NCI-H748 (cell line): ENCODE data around the gene MFAP4.

Source experiments
- DNase-seq: peaks from one replicate; lab custom pipeline; 2025; ENCODE audit not compliant: unreplicated experiment; lab: John Stamatoyannopoulos, UW

The MFAP4 gene

DNA sequence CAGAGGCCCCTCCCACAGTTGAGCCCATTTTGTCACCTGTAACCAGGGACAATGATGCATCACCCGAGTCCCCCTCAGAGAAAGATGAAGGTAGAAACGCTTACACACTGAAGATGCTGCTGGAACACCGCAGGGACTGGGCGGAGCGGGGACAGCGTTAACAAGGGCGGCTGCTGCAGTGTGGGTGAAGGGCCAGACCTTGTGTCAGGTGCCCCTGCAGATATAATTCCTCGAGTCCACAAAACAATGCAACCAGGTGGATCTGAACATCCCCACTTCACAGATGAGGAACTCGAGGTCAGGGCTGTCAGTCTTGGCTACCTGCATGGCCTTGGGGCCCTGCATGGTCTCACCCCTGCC lies 15.0 kb downstream of the MFAP4 start:
- DNase-seq = no peak

DNA sequence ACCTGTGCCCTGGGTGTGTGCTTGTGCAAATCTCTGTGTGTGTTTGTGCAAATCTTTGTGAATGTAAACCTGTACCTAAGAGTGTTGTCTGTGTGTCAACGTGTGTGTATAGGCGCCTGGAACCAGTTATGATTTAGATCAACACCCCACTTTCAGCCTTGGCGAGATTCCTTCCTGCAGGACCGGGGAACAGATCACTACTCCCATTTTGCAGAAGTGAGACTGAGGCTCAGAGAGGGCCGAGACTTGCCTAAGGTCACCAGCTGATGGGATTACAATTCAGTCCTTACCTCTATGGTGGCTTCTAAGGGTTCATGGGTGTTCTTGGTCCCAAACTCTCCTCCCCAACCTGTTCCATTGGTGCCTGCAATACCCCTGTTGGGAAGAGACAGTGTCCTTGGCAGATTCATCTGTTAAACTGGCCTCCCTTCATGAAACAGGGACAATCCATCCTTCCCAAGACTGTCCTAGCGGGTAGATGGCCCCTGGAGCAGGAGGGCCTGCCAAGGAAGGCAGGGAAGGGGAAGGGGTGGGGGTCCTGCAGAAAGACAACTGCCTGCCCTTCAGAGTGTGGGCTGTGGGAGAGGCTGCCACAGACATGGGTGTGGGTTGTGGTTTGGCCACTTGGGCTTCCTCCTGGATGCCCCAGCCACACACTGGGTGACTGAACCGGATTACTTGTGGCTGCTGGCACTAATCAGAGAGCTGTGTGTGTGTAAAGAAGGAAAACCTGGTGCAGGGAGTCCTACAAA lies 15.6 kb downstream of the MFAP4 start:
- DNase-seq = no peak

DNA sequence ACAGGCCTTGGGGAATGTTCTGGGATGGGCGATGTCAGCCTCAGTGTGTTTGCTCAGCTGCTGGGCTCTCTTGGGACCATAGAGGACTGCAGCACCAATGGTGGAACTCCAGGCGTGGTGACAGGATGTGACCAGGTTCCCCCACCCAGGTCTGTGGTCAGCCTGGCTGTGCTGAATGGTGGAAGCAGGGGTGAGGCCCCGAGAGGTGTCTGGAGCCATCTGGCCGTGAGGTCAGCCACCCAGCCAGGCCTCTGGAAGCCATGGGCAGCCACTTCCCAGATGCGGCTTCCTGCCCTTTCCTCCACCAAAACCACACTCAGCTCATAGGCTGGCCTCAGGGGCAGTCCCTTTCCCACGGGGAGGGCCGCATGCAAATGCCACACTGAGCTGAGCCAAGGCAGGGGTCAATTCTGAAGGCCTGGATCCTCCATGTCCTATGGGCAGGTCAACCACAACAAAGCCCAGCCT lies 16.5 kb downstream of the MFAP4 start:
- DNase-seq = peak; percentile 29

DNA sequence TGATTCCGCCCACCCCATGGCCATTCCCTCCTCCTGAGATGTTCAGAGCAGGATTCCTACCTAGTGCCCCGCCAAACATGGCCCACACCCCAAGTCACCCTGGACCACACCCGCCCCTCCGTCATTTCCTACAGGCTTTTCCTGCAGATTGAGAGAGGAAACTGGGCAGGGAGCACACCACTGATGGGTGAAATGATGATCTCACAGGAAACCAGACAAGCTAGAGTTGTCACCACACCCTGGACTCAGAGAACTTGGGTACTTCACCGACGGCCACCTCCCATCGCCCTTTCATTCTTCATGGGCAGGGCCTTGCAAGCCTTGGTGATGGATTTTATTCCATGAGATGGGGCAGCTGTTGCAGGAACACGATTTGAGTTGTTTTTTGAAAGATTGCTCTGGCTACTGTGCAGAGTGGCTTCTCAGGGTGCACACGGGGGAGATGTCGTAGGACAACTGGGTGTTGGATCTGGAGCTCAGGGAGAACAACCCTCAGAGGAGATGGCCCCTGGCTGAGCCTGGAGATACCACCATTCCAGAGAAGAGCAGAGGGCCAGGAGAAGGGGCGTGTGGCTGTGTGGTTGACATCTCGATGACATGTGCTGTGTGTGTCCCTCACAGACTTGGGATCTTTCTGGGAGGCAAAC lies 17.0 kb downstream of the MFAP4 start:
- no peak for DNase-seq

DNA sequence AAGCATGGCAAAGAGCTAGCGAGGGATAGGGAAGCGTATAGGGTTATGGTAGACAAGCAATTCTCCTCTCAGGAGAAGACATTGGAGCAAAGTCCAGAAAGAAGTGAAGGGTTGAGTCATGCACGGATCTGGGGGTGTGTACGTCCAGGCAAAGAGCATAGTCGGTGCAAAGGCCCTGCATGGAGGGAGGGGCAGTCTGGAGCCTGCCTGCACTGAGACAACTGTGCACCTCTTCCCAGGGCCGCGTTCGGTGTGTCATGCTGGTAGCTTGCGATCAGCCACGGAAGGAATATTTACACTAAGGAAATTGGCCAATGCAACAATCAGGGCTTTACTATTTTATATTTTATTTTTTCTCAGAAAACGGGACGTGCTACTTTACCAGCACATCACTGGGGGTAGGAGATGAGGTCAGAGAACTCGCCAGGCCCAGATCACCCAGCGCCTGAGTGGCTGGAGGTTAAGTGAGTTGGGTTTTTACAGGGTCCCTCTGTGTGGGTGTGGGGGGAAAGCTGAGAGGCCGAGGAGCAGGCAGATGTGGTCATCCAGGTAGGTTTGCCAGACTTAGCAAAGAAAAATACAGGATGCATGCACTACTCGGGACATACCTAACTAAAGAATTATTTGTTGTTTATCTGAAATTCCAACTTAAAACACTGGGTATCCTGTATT lies 17.7 kb downstream of the MFAP4 start:
- DNase-seq = no peak

DNA sequence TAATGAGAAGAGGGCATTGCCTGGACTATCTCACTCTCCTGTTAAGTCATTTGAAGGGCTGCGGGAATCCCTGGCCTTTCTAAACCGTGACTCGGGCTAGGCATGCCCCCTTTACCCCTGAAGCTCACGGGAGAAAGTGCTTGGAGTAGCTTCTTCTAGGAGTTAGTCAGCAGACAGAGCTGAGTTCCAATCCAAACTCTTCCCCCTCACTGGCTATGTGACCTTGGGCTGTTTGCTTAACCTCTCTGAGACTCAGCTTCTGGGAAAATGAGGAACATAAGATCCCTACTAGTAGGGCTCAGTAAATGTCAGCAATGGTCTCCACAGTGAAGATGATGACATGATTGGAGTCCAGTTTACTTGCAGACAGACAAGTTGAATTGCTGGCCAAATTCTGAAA lies 18.8 kb downstream of the MFAP4 start:
- no peak for DNase-seq

DNA sequence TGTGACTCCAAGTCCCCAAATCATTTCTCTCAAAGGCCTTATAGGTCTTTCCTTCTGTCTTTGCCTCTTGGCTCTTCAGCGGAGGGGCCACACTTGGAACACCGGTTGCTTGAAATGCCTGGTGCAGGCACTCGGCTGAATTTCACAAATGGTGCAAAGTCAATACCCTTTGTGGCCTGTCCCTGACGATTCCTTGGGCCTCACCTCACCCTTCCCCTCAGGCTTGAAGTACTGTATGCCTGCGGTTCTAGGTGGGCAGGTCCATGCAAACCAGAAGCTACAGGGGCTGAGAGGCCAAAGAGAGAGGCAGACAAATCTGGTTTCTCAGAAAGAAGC lies 20.4 kb downstream of the MFAP4 start:
- no peak for DNase-seq

DNA sequence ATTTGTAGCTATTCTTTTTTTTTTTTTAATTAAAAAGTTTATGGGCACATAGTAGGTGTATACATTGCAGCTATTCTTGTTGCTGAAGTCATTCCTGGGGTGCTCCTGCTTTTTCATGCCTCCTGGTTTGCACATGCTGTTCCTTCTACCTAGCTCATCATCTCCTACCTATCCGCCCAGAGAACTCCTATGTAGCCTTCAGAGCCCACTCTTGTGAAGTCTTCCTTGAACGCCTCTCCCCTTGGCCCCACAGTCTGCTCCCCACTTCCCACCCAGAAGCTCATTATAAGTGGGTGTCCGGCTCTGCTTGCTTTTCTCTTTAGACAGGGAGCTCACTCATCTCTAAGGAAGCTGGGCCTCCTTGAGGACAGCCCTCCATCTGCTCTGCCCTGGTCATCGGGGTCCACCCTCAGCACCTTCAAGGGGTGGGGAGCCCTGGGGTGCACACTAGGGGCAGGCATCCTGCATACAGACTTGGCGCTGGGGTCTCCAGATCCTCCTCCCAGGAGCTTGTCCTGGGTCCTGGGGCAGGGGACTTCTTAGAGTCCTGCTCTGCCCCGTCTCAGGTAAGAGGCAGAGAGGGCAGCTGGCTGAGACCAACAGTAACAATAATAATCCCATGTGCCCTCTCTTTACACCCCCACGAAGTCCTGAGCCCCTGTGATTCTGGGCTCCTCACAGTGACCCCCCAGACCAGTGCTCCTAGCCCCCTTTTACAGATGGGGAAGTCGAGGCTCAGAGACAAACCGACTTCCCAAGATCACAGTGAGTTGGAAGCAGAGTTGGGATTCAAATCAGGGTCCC lies 21.0 kb downstream of the MFAP4 start:
- no peak for DNase-seq

DNA sequence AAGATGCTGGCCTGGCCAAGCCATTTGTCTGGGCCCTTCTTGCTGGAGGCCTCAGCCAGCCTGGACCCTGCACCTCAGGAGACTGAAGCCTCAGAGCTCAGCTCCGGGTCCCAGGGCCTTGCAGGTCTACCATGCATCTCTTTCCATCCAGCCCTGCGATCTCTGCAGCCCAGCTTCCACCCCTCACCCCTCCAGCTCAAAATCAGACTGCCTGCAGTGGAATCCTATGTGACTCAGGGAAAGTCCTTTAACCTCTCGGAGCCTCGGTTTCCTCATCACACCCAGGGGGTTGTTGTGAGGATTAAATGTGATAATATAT lies 21.5 kb downstream of the MFAP4 start:
- DNase-seq = no peak

DNA sequence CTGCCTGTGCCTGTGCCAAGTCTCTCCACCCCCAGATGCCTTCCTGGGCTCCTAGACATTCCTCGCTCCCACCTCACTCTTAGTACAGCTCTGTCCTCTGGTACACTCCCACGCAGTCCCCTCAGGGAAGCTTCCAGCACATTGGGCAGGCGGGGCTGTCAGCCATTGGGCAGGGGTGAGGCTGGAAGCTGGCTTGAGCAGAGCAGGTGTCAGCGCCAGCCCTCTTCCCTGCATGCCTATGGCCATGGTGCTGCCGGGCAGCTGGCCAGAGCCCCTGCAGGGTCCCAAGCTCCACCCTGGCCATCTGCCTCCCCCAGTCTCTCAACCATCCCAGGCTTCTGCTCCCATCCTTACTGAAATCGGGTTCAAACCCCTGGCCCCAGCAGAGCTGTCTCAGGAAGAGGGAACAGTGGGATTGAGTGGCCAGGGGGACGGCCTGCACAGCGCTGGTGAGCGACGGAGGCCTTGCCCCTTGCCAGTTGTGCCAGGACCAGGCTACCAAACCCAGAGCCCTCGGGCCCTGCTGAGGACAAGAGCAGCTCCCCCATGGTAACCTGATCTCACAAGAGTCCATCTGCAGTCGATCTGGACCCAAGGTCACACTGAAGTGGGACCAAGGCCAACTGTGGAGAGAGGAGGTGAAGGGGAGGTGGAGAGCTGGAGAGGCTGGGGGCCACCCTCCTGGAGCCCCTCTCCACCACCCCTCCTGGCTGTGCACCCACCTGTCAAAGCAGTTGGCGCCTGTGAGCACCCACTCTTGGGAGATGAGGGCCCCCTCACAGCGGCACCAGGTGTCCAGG lies 22.1 kb downstream of the MFAP4 start:
- peak; percentile 58 for DNase-seq

DNA sequence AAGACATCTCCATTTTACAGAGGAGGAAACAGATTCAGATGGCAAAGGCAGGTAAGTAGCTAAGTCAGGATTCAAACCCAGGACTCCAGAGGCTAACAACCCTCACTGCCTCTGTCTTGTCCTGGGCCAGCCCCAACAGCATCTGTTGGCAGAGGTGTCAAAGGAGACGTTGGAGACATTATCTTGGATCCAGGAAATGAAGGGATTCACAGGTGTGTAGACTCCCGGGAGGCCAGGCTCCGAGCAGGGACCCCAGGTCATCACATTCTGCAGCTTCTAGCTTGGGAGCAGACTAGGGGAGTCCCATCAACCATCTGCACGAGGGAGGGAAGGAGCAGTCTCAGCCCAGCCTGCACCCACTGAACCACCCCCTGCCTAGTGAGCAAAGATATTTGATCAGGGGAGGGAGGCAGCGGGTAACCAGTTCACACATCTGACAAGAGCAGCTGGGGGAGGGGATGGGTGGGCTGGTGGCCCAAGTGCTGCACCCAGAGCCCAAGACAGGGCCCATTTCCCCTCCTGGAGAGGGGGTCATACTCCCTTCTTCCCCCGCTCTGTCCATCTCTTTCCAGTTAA lies 23.4 kb downstream of the MFAP4 start:
- no peak for DNase-seq

DNA sequence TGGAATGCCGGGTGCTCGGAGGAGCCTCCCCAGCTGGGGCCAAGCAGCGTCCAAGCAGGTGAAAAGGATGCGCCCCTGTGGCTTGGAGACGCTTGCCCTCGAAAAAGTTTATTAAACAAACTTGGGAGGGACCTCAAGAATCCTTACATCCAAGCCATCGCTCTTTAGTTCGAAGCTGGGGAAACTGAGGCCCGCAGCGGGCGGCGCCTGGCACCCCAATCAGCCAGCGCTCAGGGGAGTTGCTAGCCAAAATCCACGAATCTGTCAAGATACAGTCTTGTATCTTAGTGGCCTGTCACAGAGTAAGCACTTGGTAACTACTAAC lies 23.9 kb downstream of the MFAP4 start:
- DNase-seq = no peak

DNA sequence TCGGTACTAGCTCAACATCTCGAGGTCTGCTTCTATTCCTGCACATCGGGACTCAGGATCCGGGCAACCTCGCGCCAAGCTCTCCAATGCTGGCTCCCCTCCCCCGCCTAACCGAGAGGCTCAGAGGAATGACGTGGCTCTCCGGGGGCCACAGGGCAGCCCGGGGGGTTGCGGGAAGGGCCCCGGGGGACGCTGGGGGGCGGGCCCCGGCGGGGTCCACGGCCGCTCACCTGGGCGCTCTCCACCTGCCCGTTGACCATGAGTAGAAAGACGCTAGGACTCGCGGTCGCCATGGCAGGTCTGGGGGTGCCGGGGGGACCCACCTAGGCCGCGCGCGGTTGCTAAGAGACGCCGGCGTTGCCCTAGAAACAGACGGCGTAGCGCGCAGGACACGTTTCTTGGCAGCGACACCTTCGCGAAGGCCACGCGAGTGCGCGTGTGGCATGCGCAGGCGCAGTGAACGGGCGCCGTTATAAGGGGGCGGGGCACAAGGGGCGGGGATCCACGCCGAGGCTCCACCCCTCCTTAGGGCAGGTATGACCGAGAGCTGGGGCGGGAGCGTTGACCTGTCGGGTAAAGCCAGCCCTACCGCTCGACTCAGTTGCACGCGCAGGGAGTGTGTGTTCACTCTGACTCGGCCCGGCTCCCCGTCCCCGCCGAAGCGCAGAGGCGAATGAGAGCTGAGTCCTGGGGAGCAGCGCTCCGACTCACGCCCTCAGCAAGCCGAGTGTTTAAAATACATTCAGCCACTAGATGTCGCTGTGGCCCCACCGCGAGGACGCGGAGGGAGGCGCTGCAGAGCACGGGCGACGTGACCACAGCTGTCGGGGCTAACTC lies 24.5 kb downstream of the MFAP4 start, which contains the start of gene B9D1:
B9D1 (minus strand) TSS at position 447 of the 837 bp plus-strand sequence; CDS start at position 293, 154 bp downstream.
- DNase-seq = peak; percentile 98

DNA sequence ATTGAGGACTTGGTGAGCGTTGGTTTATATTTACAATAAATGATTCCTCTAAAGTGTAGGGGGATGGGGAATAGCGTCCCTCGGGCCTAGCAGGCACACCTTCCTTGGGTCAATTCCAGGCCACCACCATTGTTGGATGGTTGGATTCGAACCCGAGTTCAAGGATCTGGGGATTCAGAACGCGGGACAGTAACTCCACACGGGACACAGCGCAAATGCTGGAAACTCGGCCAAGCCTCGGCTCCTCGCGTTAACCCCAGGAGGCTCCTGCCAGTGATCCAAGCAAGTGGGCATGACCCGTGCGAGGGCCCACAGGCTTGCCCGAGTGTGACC lies 25.1 kb downstream of the MFAP4 start:
- DNase-seq = no peak

DNA sequence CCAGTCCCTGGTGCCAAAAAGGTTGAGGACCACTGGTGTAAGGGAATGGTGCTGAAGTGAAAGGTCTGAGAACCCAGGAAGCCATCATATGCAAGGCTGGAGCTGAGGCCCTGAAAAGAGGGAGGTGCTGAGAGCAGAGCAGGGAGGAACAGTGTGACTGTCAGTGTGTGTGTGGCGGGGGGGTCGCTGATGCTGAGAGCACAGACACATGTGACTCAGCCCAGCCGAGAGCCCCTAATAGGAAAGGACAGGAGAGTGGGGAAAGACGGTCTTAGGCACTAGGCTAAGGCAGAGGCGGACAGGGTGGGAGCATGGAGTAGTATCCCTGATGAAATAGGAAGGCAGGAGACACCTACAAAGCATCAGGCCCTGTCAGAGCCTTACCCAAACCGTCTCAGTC lies 25.7 kb downstream of the MFAP4 start:
- DNase-seq = no peak

DNA sequence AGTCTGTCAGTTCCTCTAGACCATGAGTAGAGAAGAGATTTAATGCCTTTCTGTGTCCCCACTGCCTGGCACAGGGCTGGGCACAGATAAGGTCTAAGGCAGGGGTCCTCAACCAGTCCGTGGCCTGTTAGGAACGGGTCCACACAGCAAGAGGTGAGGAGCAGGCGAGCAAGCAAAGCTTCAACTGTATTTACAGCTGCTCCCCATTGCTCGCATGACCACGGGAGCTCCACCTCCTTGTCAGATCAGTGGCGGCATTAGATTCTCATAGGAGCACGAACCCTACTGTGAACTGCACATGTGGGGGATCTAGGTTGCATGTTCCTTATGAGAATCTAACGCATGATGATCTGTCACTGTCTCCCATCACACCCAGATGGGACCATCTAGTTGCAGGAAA lies 26.2 kb downstream of the MFAP4 start:
- DNase-seq = no peak

DNA sequence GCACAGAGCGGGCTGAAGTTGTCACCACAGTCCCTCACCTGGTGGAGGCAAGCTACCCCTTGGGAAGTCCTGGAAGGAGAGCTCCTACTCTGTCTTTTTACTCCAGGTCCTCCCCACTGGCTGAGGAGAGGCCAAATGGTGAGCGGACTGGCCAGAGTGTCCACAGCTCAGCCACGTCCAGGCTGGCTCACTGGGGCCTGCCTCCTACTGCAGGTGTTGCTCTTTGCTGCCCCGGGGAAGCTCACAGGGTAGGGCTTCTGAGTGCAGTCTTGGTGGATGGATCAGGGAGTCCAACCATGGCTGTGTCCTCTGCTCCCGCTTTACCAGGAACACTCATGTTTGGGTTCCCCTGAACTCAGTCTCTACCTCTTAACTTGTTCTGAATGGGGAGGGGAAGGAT lies 27.1 kb downstream of the MFAP4 start:
- DNase-seq = no peak

DNA sequence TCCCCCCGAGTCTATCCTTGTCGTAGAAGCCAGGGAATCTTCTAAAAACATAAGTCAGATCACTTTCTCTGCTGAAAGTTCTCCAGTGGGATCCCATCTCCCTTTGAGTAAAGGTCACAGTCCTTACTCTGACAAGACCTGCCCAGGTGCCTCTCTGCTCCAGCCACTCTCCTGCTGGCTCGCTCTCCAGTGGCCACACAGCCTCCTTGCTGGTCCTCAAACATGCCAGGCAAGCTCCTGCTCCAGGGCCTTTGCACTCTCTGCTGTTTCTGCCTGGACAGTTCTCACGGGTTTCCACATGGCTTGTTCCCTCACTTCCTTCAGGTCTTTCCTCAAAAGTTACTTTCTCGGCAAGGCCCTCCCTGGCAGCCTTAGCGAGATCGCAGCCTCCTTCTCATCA lies 27.8 kb downstream of the MFAP4 start:
- DNase-seq = no peak

DNA sequence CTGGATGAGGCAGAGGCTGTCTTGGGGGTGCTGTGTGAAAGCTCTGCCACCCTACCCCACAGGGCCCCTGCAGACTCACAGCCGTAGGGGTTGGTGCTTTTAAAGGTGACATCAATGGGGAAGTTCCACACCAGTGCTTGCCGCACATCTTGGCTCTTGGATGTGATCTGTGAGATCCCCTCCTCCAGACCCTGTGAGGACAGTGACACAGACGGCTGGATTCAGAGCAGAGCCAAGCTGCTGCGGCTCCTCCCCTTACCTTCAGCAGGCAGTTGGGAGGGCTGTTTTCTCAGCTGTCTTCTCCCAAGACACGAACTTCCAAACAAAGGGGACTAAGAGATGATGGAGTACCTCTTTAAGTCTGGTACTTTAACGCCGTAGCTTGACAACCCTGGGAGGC lies 29.2 kb downstream of the MFAP4 start:
- DNase-seq = no peak

DNA sequence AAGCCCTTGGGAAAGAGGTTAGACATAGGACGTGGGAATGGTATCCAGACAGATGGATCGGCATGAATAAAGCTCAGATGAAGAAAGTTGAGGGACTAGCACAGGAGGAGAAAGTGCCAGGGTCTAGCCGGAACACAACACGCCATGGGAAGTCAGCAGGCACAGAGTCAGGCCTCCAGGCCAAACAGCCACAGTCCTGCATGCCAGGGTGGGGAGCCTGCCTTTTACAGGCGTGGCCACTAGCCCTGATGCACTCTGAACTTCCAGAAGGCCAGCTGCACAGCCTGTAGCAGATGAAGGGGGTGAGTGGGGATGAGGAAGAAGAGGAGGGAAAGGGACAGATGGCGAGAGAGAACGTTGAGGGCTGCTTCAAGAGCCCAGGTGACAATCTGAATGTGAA lies 29.6 kb downstream of the MFAP4 start:
- no peak for DNase-seq
